Stimulated activated naive CD8-positive, alpha-beta T cell treated with anti-CD3 and anti-CD28 coated beads, Interleukin-15, Interleukin-2, amounts not matched to agents 100 U/mL and 50 U/mL, for 24 hours (primary cell): ENCODE results near the gene CCDC136.
A peak's percentile ranks its signal among the peaks of the same experiment; 100 is the strongest.

ENCODE experiments used
- ATAC-seq: fragments of 150-1000 bp; cut with Tn5 transposase; one replicate; pipeline ENCODE4 v1.10.0; 2021
- DNase-seq: peaks from one replicate; pipeline ENCODE4 v3.0.0; 2021

Gene CCDC136

GRCh38 chr7:128791121-128791971 is at the start of gene CCDC136:
TSS of gene CCDC136 (plus strand) at chr7:128791968. CDS start at chr7:128792412, 444 bp downstream.
- DNase-seq (peak; percentile 81), ATAC-seq (peak; percentile 91)

DNA sequence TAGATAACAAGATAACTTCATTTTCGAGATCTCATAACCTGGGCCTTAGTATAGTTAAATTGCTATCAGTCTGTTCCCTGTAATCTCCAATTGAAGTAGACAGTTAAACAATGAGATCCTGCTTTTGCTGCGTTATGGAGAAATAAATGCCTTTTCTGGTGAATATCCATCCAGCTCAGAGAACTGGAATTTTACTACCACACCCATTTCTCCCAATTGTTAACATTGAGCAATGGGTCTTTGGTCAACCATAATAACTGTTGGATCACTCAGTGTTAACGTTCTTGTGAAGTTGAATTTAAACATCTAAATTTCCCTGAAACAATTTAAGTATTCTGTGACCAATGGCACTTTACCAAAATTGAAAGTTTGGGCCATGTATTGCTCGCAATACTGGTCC is 49.6 kb upstream of the CCDC136 start:
- ATAC-seq (no peak), DNase-seq (no peak)

DNA sequence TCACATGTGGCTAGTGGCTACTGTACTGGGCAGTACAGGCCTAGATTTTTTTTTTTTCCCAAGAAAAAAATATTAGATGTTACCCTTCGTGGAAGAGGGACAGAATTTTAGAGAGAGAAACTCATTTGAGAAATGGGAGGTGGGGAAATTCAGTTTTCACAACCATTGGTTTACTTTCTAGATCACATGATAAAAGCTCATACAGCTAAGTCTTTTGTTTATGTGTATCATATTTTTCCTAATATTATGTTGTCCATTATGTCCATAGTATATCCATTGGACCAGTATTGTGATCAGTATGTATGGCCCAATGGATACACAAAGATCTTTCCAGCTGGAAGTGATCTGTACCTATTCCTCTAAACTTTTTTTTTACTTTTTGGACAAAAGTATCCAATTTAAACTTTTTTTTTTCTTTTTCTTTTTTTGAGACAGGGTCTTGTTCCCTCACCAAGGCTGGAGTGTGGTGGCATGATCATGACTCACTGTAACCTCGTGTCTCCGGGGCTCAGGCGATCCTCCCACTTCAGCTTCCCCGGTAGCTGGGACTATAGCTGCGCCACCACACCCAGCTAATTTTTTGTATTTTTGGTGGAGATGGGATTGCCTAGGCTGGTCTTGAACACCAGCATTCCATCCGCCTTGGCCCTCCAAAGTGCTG is 48.5 kb upstream of the CCDC136 start:
- DNase-seq (no peak), ATAC-seq (no peak)

DNA sequence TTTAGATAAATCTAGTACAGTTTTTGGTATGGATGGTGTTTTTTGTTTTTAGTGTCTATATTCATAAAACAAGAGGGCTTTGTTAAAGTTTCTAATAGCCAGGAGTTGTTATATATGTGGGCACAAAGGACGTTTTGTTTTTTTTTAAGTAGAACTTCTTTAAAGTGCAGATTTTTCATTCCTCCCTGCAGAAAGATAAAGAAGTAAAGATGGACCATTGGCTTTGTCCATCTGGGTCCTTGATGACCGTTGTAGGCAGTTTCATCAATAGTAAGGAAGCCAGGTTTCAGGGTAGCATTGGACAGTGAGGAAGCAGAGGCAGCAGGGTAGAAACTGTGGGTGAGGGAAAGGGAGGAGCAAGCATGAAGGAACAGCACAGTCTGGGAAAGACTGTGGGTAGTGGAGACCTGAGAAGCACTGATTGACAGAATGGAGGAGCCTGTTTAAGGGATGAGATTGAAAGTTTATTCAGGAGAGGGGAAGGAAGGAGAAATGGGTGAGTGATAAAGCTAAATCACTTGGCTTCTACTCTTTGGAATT is 47.3 kb upstream of the CCDC136 start:
- DNase-seq: no peak
- ATAC-seq: no peak

GRCh38 chr7:128745706-128746105 is 46.1 kb upstream of the CCDC136 start:
- DNase-seq (no peak), ATAC-seq (no peak)

DNA sequence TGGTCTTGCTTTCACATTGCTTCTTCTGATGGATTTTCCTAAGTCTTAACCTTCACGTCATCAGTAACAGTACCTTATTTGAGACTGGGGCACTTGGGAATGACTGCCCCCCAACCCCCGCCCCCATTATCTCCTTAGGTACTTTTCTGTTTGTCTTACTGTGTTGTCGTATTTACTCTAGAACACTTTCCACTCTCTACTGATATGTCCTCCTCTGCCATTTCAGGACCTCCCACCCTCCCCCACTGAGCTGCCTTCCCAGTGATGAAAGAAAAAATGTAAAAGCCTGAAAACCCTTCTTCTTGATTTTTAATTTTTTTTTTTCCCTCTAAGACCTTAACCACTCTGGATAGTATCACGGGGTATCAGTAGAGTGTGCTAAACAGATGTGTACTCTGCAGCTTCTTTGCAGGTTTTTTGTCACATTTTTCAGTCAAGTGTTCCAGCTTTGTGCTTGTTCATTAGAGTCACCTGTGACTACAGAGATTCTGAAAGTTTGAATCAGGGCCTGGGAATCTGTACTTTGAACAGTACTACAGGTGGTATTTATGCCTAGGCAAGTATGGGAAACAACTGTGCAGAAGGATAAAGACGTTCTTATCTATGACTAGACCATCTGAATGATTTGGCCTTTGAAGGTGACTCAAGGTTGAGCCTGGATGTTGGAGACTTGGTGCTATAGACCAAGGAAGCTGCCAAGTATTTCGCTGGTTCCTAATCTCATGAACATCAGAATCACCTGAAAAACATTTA is 44.3 kb upstream of the CCDC136 start:
- DNase-seq (no peak), ATAC-seq (no peak)

DNA sequence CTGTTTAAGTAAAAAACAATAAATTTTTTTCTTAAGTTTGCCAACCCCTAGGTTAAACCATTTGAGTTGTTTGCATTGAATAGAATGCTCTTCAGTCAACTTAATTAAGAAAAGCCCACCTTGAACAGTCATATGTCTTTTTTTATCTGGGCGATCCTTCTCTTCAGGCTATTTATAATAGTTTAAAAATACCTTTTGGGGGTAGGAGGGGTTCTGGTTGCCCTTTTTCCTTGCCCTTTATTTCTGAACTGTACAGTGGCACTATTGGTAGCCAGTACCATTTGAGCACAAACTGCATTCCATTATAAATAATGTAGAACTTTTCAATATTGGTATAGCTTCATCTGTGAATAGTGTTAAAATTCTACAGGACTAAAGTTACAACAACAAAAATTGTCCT is 39.5 kb upstream of the CCDC136 start:
- ATAC-seq: no peak
- DNase-seq: no peak

GRCh38 chr7:128755075-128755818 is 36.5 kb upstream of the CCDC136 start:
- no peak for DNase-seq

DNA sequence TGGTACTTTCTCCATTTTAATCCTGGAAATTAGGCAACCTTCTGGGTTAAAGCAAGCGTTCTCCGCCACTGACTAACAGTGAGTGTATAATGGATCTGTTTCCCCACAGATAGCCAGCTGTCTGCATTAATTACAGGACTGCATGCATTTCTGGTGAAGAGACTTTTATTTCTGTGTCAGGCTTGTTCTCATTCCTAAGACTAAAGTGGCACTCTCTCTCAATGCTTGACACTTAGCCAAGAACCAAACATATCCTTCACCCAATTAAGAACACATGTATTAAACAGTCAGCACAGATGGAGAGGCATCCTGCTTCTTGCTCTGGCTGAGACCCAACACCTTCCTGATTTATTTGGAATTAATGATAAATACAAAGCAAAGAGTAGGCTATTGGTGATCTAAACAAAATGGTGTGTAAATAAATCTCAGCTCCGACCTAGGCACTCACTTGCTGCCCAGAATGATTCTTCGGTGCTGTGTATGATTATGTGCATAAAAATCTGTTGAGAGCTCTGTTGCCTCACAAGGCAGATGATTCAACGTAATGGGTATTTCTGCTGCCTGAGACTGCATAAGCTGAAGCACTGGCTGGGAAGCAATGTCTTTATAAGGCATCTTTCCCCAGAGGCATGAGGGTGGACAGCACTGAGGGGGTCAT is 35.8 kb upstream of the CCDC136 start:
- ATAC-seq: no peak
- no peak for DNase-seq

More at GRCh38 chr7:128755075-128755818, 36.5 kb upstream of the CCDC136 start:
- no peak for ATAC-seq

DNA sequence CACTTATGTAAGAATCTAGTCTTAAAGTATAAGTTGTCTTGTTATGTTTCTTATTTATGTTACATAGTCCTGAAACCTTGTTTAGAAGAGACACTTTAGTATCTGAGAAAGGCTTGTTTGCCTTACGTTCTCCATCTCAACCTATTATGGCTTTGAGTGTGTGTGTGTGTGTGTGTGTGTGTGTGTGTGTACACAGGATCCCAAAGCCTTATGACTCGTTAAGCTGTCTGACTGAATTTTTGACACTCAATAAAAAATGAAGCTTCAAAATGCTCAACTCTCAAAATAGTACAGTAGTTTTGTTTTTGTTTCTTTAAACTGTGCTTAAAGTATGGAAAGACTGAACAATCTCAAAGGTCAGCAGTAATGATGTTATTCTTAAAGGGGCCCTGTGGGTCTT is 34.6 kb upstream of the CCDC136 start:
- DNase-seq: no peak
- no peak for ATAC-seq

- no peak for ATAC-seq
- no peak for DNase-seq
Observed at GRCh38 chr7:128758553-128758952, 33.2 kb upstream of the CCDC136 start.

DNA sequence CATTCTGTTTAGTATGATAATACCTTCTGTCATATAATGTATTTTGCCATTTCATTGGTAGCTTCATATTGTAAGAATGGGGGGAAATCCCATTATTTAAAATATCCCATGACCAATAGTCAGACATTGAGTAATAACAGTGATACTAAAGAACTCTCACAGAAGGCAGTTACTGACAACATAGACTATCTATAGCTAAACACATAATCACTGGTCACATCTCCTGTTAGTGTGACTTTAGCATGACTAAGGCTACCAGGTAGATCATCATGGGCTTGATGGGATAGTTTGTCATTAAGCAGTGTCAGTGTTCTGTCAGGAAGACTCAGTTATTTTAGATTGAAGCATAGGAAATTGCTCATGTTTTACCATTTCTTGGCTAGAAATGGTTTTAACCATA is 32.5 kb upstream of the CCDC136 start:
- DNase-seq: no peak
- ATAC-seq: peak; percentile 36

DNA sequence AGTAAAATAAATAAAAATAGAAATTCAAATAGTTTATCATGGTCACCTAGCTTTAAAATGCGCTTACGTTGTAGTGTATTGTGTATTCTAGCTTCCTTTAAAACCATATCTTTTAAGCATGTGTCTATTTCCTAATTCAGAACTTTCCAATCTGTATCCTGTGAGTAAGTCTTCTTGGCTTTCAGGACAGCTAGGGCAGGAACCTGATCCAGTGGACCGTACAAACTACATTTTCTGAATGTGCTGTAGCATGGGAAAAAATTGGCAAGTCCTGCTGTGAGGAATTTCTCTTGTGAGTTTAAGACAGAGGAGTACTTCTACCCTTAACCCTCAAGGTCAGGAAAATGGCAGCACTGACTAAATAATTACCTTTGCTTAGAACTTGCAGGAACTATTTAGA is 28.2 kb upstream of the CCDC136 start:
- DNase-seq (no peak), ATAC-seq (no peak)

GRCh38 chr7:128767475-128768110 is 24.2 kb upstream of the CCDC136 start:
- no peak for ATAC-seq
- no peak for DNase-seq

- DNase-seq (no peak), ATAC-seq (no peak)
Observed at GRCh38 chr7:128770233-128770632, 21.5 kb upstream of the CCDC136 start.

- DNase-seq (no peak), ATAC-seq (no peak)
Observed at GRCh38 chr7:128773604-128774003, 18.2 kb upstream of the CCDC136 start.

DNA sequence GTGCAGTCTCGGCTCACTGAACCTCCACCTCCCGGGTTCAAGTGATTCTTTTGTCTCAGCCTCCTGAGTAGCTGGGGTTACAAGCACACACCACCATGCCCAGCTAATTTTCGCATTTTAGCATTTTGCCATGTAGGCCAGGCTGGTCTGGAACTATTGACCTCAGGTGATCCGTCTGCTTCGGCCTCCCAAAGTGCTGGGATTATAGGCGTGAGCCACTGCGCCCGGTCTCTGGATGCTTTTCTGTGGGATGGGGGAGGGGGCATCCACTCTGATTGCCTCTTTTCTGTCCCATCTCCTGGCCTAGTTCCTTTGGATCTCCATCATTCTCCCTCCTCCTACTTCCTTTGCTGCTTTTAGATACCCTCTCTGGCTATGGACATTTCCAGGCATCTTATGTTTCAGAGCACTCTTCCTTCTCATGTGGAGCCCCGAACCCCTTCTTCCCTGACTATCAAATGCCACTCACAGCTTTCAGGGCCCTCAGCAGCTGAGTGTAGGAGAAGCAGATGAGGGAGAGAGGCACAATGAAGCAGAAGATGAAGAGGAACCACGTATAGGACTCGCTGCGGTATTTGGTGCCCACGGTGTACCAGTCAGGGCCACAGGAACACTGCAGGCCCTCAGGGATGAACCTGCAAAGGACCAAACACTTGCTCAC is 17.6 kb upstream of the CCDC136 start:
- no peak for ATAC-seq

DNA sequence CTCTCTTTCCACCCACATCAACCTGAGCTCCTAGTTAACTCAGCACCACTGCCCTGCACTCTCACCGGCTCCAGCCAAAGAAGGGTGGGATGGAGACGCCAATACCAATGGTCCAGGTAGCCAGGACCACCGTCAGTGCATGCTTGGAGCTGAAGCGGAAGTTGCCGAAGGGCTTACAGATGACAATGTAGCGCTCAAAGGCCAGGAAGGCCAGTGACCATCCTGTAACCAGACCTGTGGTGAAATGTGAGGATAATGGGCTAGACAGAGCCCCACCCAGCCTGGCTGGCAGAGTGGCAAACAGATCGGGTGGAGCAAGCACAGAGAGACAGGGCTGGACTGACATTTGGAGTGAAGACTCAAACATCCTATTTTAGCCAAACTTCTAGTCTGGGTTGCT is 16.8 kb upstream of the CCDC136 start:
- no peak for DNase-seq

More for the DNA sequence above, 17.6 kb upstream of the CCDC136 start:
- DNase-seq: no peak

GRCh38 chr7:128775744-128776474 is 15.9 kb upstream of the CCDC136 start, which contains the start of gene OPN1SW:
TSS of gene OPN1SW (minus strand) at chr7:128775794. CDS start at chr7:128775781, 13 bp downstream.
- ATAC-seq: no peak
- DNase-seq: no peak

More for the DNA sequence above, 16.8 kb upstream of the CCDC136 start:
- no peak for ATAC-seq
